ENCODE results near the gene PCAT7.

DNA sequence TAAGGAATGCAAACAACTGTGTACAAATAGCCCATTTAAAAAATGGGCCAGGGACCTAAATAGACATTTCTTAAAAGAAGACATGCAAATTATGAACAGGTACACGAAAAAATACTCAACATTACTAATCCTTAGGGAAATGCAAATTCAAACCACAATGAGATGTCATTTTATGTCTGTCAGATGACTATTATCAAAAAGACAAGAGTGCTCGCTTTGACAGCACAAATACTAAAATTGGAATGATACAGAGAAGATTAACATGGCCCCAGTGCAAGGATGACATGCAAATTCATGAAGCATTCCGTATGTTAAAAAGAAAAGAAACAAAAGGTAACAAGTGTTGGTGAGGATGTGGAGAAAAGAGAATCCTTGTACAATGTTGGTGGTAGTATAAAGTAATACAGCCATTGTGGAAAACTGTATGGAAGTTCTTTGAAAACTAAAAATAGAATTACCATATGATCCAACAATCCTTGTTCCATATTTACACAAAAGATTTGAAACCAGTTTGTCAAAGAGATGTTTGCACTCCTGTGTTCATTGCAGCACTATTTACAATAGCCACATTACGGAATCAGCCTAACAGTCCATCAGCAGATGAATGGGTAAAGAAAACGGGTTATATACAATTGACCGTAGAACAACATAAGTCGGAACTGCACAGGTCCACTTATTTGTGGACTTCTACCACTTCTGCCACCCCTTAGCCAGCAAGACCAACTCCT, 47.2 kb upstream of the PCAT7 start:
- TF ChIP-seq, protein P1, sequence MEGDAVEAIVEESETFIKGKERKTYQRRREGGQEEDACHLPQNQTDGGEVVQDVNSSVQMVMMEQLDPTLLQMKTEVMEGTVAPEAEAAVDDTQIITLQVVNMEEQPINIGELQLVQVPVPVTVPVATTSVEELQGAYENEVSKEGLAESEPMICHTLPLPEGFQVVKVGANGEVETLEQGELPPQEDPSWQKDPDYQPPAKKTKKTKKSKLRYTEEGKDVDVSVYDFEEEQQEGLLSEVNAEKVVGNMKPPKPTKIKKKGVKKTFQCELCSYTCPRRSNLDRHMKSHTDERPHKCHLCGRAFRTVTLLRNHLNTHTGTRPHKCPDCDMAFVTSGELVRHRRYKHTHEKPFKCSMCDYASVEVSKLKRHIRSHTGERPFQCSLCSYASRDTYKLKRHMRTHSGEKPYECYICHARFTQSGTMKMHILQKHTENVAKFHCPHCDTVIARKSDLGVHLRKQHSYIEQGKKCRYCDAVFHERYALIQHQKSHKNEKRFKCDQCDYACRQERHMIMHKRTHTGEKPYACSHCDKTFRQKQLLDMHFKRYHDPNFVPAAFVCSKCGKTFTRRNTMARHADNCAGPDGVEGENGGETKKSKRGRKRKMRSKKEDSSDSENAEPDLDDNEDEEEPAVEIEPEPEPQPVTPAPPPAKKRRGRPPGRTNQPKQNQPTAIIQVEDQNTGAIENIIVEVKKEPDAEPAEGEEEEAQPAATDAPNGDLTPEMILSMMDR (IDR thresholded peaks at IDR 0.05) = no peak
- no peak for TF ChIP-seq POLR2A (IDR thresholded peaks at IDR 0.05)

Data from thyroid gland (tissue), 4 donors.